Stomach (tissue), 4 donors: ENCODE measurements around the gene RUFY1.

Experiments used
- CTCF ChIP-seq, 7 experiments: fragments of 450-650 bp in 4 of 7; fragments of 200-600 bp in 3 of 7; sonication (generic) in 3 of 7; IDR thresholded peaks; one replicate each; pipeline ENCODE4 v1.5.1; 2016 to 2019; ENCODE audit warnings: antibody characterized with exemption in 7 of 7, control low read depth in 2 of 7, mild to moderate bottlenecking in 1 of 7
- EP300 ChIP-seq: sonication (generic); formaldehyde crosslinking; IDR thresholded peaks from one replicate; pipeline ENCODE4 v1.6.1; 2017; ENCODE audit warnings: antibody characterized with exemption
- POLR2A ChIP-seq, 4 donors: fragments of 450-650 bp; IDR thresholded peaks; one replicate each; pipeline ENCODE4 v1.6.1; 2016; ENCODE audit warnings: antibody characterized with exemption in 4 of 4, control low read depth in 2 of 4, mild to moderate bottlenecking in 1 of 4, moderate library complexity in 1 of 4
- POLR2AphosphoS5 ChIP-seq, 3 donors: sonication (generic); formaldehyde crosslinking; IDR thresholded peaks; one replicate each; pipeline ENCODE4 v1.6.1; 2016; ENCODE audit warnings: antibody characterized with exemption in 3 of 3

DNA sequence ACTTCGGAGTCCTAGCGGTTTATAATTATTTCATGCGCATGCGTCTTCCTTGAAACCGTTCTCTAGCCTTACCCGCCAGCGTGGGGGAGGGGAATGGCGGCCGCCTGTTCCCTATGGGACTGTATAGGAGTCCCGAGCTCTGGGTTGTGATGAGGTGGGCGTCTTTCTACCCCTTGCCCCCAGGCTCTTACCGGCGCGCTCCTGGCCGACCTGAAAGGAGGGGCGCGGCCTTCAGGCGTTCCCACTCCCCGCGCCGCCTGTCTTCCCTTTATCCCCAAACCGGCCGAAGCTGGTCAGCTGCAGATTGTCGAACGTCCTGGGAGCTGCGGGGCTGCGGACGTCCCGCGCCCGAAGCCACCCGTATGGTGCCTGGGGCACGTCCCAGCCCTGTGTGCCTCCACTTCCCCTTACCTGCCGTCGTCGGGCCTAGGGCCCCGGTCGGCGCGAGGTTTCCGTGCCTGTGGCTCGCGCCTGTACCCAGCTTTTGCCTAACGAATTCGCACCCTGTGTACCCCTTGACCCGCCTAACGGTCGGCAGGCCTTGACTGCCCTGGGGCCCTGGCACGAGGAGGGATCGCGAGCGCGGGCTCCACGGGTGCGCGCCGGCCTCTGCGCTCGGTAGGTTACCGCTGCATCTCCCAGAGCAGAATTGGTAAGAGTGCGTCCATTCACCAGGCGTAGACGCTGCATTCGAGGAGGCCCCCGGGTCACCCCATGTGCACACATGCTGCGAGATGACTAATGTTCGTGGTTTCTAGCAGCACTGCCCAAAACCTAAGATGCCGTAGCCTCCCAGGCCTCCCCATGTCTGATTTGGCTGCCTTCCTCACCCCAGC, 73.8 kb downstream of the RUFY1 start:
- peak in 1 of 7 experiments; percentile 7 for TF ChIP-seq CTCF (IDR thresholded peaks at IDR 0.05)
- TF ChIP-seq POLR2AphosphoS5 (IDR thresholded peaks at IDR 0.05): no peak
- no peak for TF ChIP-seq POLR2A (IDR thresholded peaks at IDR 0.05)
- TF ChIP-seq EP300: no peak
